ENCODE data around the gene LDB2. TPM values are rescaled to one million over a fixed set of nuclear protein-coding genes. Genes with fewer than 3 reads are reported as not detected.

LDB2 gene
- polyA plus RNA-seq, 3 donors, result not detected

DNA sequence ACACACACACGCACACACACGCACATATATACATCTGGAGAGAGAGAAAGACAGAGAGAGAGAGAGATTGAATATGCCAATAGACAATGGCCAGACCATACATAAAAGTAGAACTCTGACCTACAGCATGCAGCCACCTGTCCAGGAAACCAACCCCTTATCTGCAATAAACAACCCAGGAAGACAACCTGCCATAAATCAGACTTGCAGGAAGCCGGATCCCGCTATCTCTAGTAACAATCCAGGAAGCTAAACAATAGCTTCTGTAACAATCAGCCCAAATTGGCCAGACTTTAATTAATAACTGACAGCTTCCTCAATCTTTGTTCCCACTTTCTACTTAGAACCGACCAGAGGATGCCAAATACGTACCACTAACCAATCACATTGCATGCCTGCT lies 173.2 kb downstream of the LDB2 start:
- Histone ChIP-seq H4K20me1 (ENCODE audit: insufficient read depth, low read length) (no peaks in the 10 kb centered on the region), H3K79me2 (ENCODE audit: insufficient read depth, low read length) (no peaks in the 10 kb centered on the region), H3K4me2 (replicated peaks; ENCODE audit: extremely low read depth, low read length, poor library complexity, severe bottlenecking) (no peak overlapping the region), H3K4me3 (replicated peaks in 1 of 3; ENCODE audit: low read depth in 2 of 3, low read length in 3 of 3) (no peak overlapping the region), H3K9me3 (replicated peaks in 1 of 2; ENCODE audit: control insufficient read depth in 1 of 2, insufficient read depth in 1 of 2, low read length in 2 of 2) (peaks cover 5% of the 10 kb centered on the region in 2 donors), H3K36me3 (replicated peaks in 1 of 2; ENCODE audit: control insufficient read depth in 1 of 2, insufficient read depth in 2 of 2, low read length in 2 of 2) (no peaks in the 10 kb centered on the region), H3K9ac (ENCODE audit: insufficient read depth, low read length, poor library complexity, severe bottlenecking) (no peak overlapping the region), H3K27ac (ENCODE audit: low read depth in 1 of 2, low read length in 2 of 2) (no peak overlapping the region), H3K4me1 (ENCODE audit: control insufficient read depth in 1 of 2, insufficient read depth in 2 of 2, low read length in 2 of 2) (no peaks in the 10 kb centered on the region), H2AFZ (ENCODE audit: insufficient read depth, low read depth, low read length, poor library complexity, severe bottlenecking) (no peak overlapping the region), H3K27me3 (ENCODE audit: control insufficient read depth in 2 of 2, insufficient read depth in 2 of 2, low read length in 2 of 2) (no peaks in the 10 kb centered on the region)
- H3K9me3 Mint-ChIP-seq, result peaks cover 3 to 9% (median 5%) of the 10 kb centered on the region in 7 donors
- no peaks in the 10 kb centered on the region for H3K27me3 Mint-ChIP-seq (ENCODE audit: low read depth in 3 of 3)
- no peaks in the 10 kb centered on the region for H3K4me1 Mint-ChIP-seq
- H3K27ac Mint-ChIP-seq, result no peak overlapping the region
- no peak for TF ChIP-seq CTCF (IDR thresholded peaks at IDR 0.05)
- no peak for DNase-seq
- no peaks in the 10 kb centered on the region for H3K36me3 Mint-ChIP-seq
- 18% methylated on average over 4 of the region's 6 CpGs for WGBS (ENCODE audit: insufficient coverage)
- H3K4me3 Mint-ChIP-seq, result no peak overlapping the region
- intact Hi-C loops (cut with micrococcal nuclease), result no loop called here

- Histone ChIP-seq H3K36me3 (replicated peaks in 1 of 2; ENCODE audit: control insufficient read depth in 1 of 2, insufficient read depth in 2 of 2, low read length in 2 of 2) (no peaks in the 10 kb centered on the region), H3K4me3 (replicated peaks in 1 of 3; ENCODE audit: low read depth in 2 of 3, low read length in 3 of 3) (no peak overlapping the region), H3K79me2 (ENCODE audit: insufficient read depth, low read length) (no peaks in the 10 kb centered on the region), H4K20me1 (ENCODE audit: insufficient read depth, low read length) (no peaks in the 10 kb centered on the region), H3K9ac (ENCODE audit: insufficient read depth, low read length, poor library complexity, severe bottlenecking) (no peak overlapping the region), H3K4me1 (ENCODE audit: control insufficient read depth in 1 of 2, insufficient read depth in 2 of 2, low read length in 2 of 2) (no peaks in the 10 kb centered on the region), H2AFZ (ENCODE audit: insufficient read depth, low read depth, low read length, poor library complexity, severe bottlenecking) (no peak overlapping the region), H3K4me2 (replicated peaks; ENCODE audit: extremely low read depth, low read length, poor library complexity, severe bottlenecking) (no peak overlapping the region), H3K27me3 (ENCODE audit: control insufficient read depth in 2 of 2, insufficient read depth in 2 of 2, low read length in 2 of 2) (no peaks in the 10 kb centered on the region), H3K9me3 (replicated peaks in 1 of 2; ENCODE audit: control insufficient read depth in 1 of 2, insufficient read depth in 1 of 2, low read length in 2 of 2) (peaks cover 5% of the 10 kb centered on the region in 2 donors), H3K27ac (ENCODE audit: low read depth in 1 of 2, low read length in 2 of 2) (no peak overlapping the region)
- Mint-ChIP-seq H3K4me1 (no peaks in the 10 kb centered on the region), H3K36me3 (no peaks in the 10 kb centered on the region), H3K9me3 (peaks cover 3 to 11% (median 6%) of the 10 kb centered on the region in 7 donors), H3K4me3 (no peak overlapping the region), H3K27ac (no peak overlapping the region), H3K27me3 (ENCODE audit: low read depth in 3 of 3) (no peaks in the 10 kb centered on the region)
- DNase-seq, result no peak
- WGBS (ENCODE audit: insufficient coverage), result no CpG with 5 or more reads among the region's 3 CpGs
- intact Hi-C loops (cut with micrococcal nuclease), result no loop called here
- no peak for TF ChIP-seq CTCF (IDR thresholded peaks at IDR 0.05)
These were observed 176.0 kb downstream of the LDB2 start for GRCh38 chr4:16722416-16722815.

Measured in CD14-positive monocyte (primary cell).